Kidney glomerular epithelial cell (primary cell): ENCODE results near the gene LCE5A.
A peak's percentile ranks its signal among the peaks of the same experiment; 100 is the strongest.
"Not testable (repeated sequence)": the region's sequence is repeated elsewhere in the genome, so short reads cannot be mapped to it uniquely, and the experiment has no call there.

Experiments
- DNase-seq: peaks from one replicate; lab custom pipeline; 2025; lab: John Stamatoyannopoulos, UW

Gene LCE5A

GRCh38 chr1:152510503-152510902 is at the start of gene LCE5A:
TSS of gene LCE5A (plus strand) at chr1:152510803. CDS start at chr1:152511535, 732 bp downstream.
- no peak for DNase-seq

GRCh38 chr1:152461544-152461943 is 49.1 kb upstream of the LCE5A start:
- DNase-seq = peak; percentile 50

- no peak for DNase-seq
Observed at GRCh38 chr1:152462636-152463035, 48.0 kb upstream of the LCE5A start.

GRCh38 chr1:152466217-152466616 is 44.4 kb upstream of the LCE5A start:
- DNase-seq = no peak

- no peak for DNase-seq
Observed at GRCh38 chr1:152473887-152474537, 36.6 kb upstream of the LCE5A start.

GRCh38 chr1:152479792-152480595 is 30.6 kb upstream of the LCE5A start:
- DNase-seq = no peak

GRCh38 chr1:152481869-152482664 is 28.5 kb upstream of the LCE5A start:
- DNase-seq = no peak

GRCh38 chr1:152486400-152487006 is 24.1 kb upstream of the LCE5A start:
- no peak for DNase-seq

GRCh38 chr1:152487871-152488270 is 22.7 kb upstream of the LCE5A start:
- DNase-seq = no peak

- not testable (repeated sequence) for DNase-seq
Observed at GRCh38 chr1:152491537-152491936, 19.1 kb upstream of the LCE5A start.

GRCh38 chr1:152495066-152495675 is 15.4 kb upstream of the LCE5A start:
- DNase-seq = no peak

- no peak for DNase-seq
Observed at GRCh38 chr1:152497273-152497672, 13.3 kb upstream of the LCE5A start.

GRCh38 chr1:152501704-152502103 is 8.9 kb upstream of the LCE5A start:
- no peak for DNase-seq

- DNase-seq = no peak
Observed at GRCh38 chr1:152502496-152503180, 8.0 kb upstream of the LCE5A start.

- DNase-seq = no peak
Observed at GRCh38 chr1:152505083-152505482, 5.5 kb upstream of the LCE5A start.

GRCh38 chr1:152506899-152507498 is 3.6 kb upstream of the LCE5A start:
- DNase-seq = no peak

GRCh38 chr1:152511596-152511995 is 993 bp downstream of the LCE5A start:
- DNase-seq = no peak

- DNase-seq = no peak
Observed at GRCh38 chr1:152513081-152513480, 2.5 kb downstream of the LCE5A start.

GRCh38 chr1:152514715-152515433 is 4.3 kb downstream of the LCE5A start:
- DNase-seq = no peak

GRCh38 chr1:152515434-152515783 is 4.8 kb downstream of the LCE5A start:
- no peak for DNase-seq
